ENCODE results near the gene TBL3.

The TBL3 gene

DNA sequence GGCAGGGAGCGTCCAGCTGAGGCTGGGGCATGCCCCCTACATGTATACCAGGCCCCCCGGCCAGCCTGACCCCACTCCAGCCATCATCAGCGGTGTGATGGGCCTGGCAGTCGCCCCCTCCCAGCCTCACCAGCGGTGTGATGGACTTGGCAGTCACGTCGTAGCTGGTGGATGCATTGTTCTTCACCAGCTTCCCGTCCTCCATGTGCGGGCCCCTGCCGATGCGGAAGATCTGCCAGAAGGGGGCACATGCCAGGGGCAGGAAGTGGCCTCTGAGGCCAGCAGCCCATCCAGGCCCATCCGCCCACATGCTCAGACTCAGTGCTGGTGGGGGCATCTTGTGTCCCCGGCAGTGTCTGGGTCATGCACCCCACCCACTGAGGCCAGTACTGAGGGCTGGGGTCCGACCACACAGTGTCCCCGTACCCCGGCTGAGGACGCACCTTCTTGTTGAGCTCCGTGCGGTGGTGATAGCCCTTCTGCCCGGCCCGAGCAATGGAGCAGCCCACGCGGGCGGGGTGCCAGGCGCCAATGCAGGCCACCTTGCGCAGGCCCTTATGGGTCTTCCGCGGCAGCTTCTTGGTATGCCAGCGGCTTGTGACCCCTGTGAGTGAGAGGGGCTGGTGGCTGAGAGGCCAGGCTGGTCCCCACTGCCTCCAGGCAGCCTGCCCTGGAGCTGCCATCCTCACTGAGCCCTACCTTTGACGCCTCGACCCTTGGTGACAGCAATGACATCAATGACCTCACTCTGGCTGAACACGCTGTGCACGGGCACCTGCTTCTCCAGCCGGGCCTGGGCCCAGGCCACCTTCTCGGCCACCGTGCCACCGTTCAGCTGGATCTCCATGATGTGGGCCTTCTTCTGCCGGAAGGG, 25.1 kb upstream of the TBL3 start:
- Histone ChIP-seq H3K9ac (no peak overlapping the region), H2AFZ (ENCODE audit: low read depth) (no peak overlapping the region), H3K4me2 (no peak overlapping the region), H3K27me3 (ENCODE audit: insufficient read depth, low read depth) (peaks cover 3% of the 10 kb centered on the region; the same call in 1 of the 2 replicates), H3K4me1 (ENCODE audit: low read depth, poor library complexity, severe bottlenecking) (peaks cover 15% of the 10 kb centered on the region), H3K27ac (no peak overlapping the region), H4K20me1 (ENCODE audit: insufficient read depth) (no peaks in the 10 kb centered on the region), H3K4me3 (IDR thresholded peaks at IDR 0.05; ENCODE audit: insufficient read depth, low read depth, low read length) (no peak overlapping the region), H3K36me3 (ENCODE audit: insufficient read depth) (no peaks in the 10 kb centered on the region), H3K79me2 (ENCODE audit: insufficient read depth, low read depth) (no peaks in the 10 kb centered on the region)
- TF ChIP-seq, protein P1, sequence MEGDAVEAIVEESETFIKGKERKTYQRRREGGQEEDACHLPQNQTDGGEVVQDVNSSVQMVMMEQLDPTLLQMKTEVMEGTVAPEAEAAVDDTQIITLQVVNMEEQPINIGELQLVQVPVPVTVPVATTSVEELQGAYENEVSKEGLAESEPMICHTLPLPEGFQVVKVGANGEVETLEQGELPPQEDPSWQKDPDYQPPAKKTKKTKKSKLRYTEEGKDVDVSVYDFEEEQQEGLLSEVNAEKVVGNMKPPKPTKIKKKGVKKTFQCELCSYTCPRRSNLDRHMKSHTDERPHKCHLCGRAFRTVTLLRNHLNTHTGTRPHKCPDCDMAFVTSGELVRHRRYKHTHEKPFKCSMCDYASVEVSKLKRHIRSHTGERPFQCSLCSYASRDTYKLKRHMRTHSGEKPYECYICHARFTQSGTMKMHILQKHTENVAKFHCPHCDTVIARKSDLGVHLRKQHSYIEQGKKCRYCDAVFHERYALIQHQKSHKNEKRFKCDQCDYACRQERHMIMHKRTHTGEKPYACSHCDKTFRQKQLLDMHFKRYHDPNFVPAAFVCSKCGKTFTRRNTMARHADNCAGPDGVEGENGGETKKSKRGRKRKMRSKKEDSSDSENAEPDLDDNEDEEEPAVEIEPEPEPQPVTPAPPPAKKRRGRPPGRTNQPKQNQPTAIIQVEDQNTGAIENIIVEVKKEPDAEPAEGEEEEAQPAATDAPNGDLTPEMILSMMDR (conservative IDR thresholded peaks at IDR 0.05; ENCODE audit: low read depth, low read length): no peak

DNA sequence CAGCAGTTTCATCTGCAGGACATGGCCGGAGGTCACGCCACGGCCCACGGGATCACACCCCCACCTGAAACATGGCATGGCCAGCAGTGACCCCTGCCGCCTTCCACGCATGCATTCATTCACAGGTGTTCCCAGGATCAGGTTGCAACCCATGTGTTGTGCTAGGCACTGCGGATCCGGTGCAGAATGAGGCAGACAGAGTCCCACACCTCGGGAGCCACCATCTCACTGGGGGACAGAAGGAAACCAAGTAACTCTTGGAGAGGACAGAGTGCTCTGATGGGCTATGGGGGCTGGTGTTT, 24.5 kb upstream of the TBL3 start:
- no peak overlapping the region for H3K27ac ChIP-seq
- no peaks in the 10 kb centered on the region for H4K20me1 ChIP-seq (ENCODE audit: insufficient read depth)
- no peak overlapping the region for H3K4me2 ChIP-seq
- H3K9ac ChIP-seq: no peak overlapping the region
- no peaks in the 10 kb centered on the region for H3K79me2 ChIP-seq (ENCODE audit: insufficient read depth, low read depth)
- no peak overlapping the region for H2AFZ ChIP-seq (ENCODE audit: low read depth)
- no peaks in the 10 kb centered on the region for H3K36me3 ChIP-seq (ENCODE audit: insufficient read depth)
- H3K4me1 ChIP-seq (ENCODE audit: low read depth, poor library complexity, severe bottlenecking): peaks cover 9% of the 10 kb centered on the region
- H3K27me3 ChIP-seq (ENCODE audit: insufficient read depth, low read depth): peaks cover 3% of the 10 kb centered on the region; the same call in 1 of the 2 replicates
- TF ChIP-seq, protein P1 (conservative IDR thresholded peaks at IDR 0.05; ENCODE audit: low read depth, low read length): no peak
- H3K4me3 ChIP-seq (IDR thresholded peaks at IDR 0.05; ENCODE audit: insufficient read depth, low read depth, low read length): no peak overlapping the region

DNA sequence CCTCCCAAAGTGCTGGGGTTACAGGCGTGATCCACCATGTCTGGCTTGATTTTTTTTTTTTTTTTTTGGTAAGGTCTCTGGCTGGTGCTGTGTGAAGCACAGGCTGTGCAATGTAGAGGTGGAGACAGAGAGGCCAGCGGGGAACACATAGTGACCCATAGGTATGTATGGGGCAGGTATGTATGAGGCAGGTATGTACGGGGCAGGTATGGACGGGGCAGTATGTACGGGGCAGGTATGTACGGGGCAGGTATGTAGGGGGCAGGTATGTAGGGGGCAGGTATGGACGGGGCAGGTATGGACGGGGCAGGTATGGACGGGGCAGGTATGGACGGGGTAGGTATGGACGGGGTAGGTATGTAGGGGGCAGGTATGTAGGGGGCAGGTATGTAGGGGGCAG, 22.3 kb upstream of the TBL3 start:
- H3K27me3 ChIP-seq (ENCODE audit: insufficient read depth, low read depth): peaks cover 12% of the 10 kb centered on the region; the same call in 1 of the 2 replicates
- H3K4me1 ChIP-seq (ENCODE audit: low read depth, poor library complexity, severe bottlenecking): no peaks in the 10 kb centered on the region
- H3K4me2 ChIP-seq: no peak overlapping the region
- H3K27ac ChIP-seq: no peak overlapping the region
- H4K20me1 ChIP-seq (ENCODE audit: insufficient read depth): no peaks in the 10 kb centered on the region
- TF ChIP-seq, protein P1 (conservative IDR thresholded peaks at IDR 0.05; ENCODE audit: low read depth, low read length): no peak
- H2AFZ ChIP-seq (ENCODE audit: low read depth): no peak overlapping the region
- H3K9ac ChIP-seq: no peak overlapping the region
- no peaks in the 10 kb centered on the region for H3K36me3 ChIP-seq (ENCODE audit: insufficient read depth)
- H3K4me3 ChIP-seq (IDR thresholded peaks at IDR 0.05; ENCODE audit: insufficient read depth, low read depth, low read length): no peak overlapping the region
- H3K79me2 ChIP-seq (ENCODE audit: insufficient read depth, low read depth): no peaks in the 10 kb centered on the region

DNA sequence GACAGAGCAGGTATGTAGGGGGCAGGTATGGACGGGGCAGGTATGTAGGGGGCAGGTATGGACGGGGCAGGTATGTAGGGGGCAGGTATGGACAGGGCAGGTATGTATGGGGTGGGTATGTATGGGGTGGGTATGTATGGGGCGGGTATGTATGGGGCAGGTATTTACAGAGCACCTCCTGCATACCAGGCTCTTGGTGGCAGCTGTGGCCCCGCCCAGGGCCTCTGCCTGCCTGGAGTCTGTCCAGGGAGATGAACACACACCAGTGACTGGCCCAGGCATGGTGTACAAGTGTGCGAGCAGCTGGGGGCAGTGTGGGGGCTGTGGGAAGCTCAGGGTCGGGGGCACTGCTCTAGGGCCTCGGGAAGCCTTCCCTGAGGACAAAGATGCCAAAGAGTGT, 21.8 kb upstream of the TBL3 start:
- Histone ChIP-seq H3K27ac (no peak overlapping the region), H3K4me1 (ENCODE audit: low read depth, poor library complexity, severe bottlenecking) (no peaks in the 10 kb centered on the region), H3K4me2 (no peak overlapping the region), H3K79me2 (ENCODE audit: insufficient read depth, low read depth) (no peaks in the 10 kb centered on the region), H3K36me3 (ENCODE audit: insufficient read depth) (no peaks in the 10 kb centered on the region), H2AFZ (ENCODE audit: low read depth) (no peak overlapping the region), H3K27me3 (ENCODE audit: insufficient read depth, low read depth) (peaks cover 17% of the 10 kb centered on the region; the same call in 1 of the 2 replicates), H3K4me3 (IDR thresholded peaks at IDR 0.05; ENCODE audit: insufficient read depth, low read depth, low read length) (no peak overlapping the region), H4K20me1 (ENCODE audit: insufficient read depth) (no peaks in the 10 kb centered on the region), H3K9ac (no peak overlapping the region)
- TF ChIP-seq, protein P1 (conservative IDR thresholded peaks at IDR 0.05; ENCODE audit: low read depth, low read length): no peak

Measured in KMS-11 (cell line).